Neural progenitor cell (in vitro differentiated cells): Measurements from ENCODE around the gene NDUFAF8. TPM values are rescaled to one million over a fixed set of nuclear protein-coding genes. Genes with fewer than 3 reads are reported as not detected.

Experiments used
- DNase-seq: peaks from one replicate; pipeline ENCODE4 v3.0.0-alpha.2; 2016; ENCODE audit warnings: low spot score
- H2AFZ ChIP-seq: fragments of 200-600 bp; sonication (generic); replicated peaks from 2 replicates; pipeline ENCODE4 v1.6.1; 2016; ENCODE audit warnings: antibody characterized with exemption
- H3F3A ChIP-seq: fragments of 200-600 bp; sonication (generic); 2 replicates; pipeline ENCODE4 v1.6.1; 2016; ENCODE audit warnings: antibody characterized with exemption, low read depth
- H3K27ac ChIP-seq: fragments of 200-600 bp; sonication (generic); 2 replicates; pipeline ENCODE4 v1.5.1; 2016; ENCODE audit warnings: mild to moderate bottlenecking
- H3K27me3 ChIP-seq: fragments of 200-600 bp; sonication (generic); 2 replicates; pipeline ENCODE4 v1.6.1; 2016; ENCODE audit warnings: mild to moderate bottlenecking, moderate library complexity
- H3K36me3 ChIP-seq: fragments of 200-600 bp; sonication (generic); 2 replicates; pipeline ENCODE4 v1.5.1; 2016
- H3K4me1 ChIP-seq: fragments of 200-600 bp; sonication (generic); 2 replicates; pipeline ENCODE4 v1.6.1; 2016; ENCODE audit warnings: mixed run types
- H3K4me2 ChIP-seq: fragments of 200-600 bp; sonication (generic); 2 replicates; pipeline ENCODE4 v1.6.1; 2016
- H3K4me3 ChIP-seq: fragments of 200-600 bp; sonication (generic); 2 replicates; pipeline ENCODE4 v1.5.1; 2016
- H3K79me2 ChIP-seq: fragments of 200-600 bp; sonication (generic); 2 replicates; pipeline ENCODE4 v1.6.1; 2016; ENCODE audit warnings: low read depth
- H3K9ac ChIP-seq: fragments of 200-600 bp; sonication (generic); 2 replicates; pipeline ENCODE4 v1.6.1; 2016
- H3K9me3 ChIP-seq: fragments of 200-600 bp; sonication (generic); 2 replicates; pipeline ENCODE4 v1.5.1; 2016; ENCODE audit warnings: low read depth
- H4K20me1 ChIP-seq: fragments of 200-600 bp; sonication (generic); 2 replicates; pipeline ENCODE4 v1.6.1; 2016; ENCODE audit warnings: low read depth
- H3K27ac Mint-ChIP-seq: 3 replicates; pipeline ENCODE4 v1.8.0; 2021; ENCODE audit warnings: mixed read lengths
- H3K27me3 Mint-ChIP-seq: 2 replicates; pipeline ENCODE4 v1.8.0; 2022; ENCODE audit warnings: low read depth, mild to moderate bottlenecking, inconsistent platforms, moderate library complexity, mixed read lengths; ENCODE audit not compliant: insufficient read depth
- H3K36me3 Mint-ChIP-seq: 3 replicates; pipeline ENCODE4 v1.8.0; 2021; ENCODE audit warnings: mixed read lengths
- H3K4me1 Mint-ChIP-seq: 3 replicates; pipeline ENCODE4 v1.8.0; 2021; ENCODE audit warnings: mixed read lengths
- H3K4me3 Mint-ChIP-seq: 3 replicates; pipeline ENCODE4 v1.8.0; 2021; ENCODE audit warnings: mild to moderate bottlenecking, moderate library complexity, mixed read lengths
- H3K9me3 Mint-ChIP-seq: 3 replicates; pipeline ENCODE4 v1.8.0; 2020; ENCODE audit warnings: mixed read lengths
- CTCF ChIP-seq: fragments of 200-600 bp; sonication (generic); IDR thresholded peaks from 2 replicates; pipeline ENCODE4 v1.5.1; 2017; ENCODE audit warnings: antibody characterized with exemption, mild to moderate bottlenecking
- EZH2 ChIP-seq: fragments of 200-600 bp; sonication (generic); IDR thresholded peaks from 2 replicates; pipeline ENCODE4 v1.6.1; 2017; ENCODE audit warnings: antibody characterized with exemption, mild to moderate bottlenecking, moderate library complexity
- EZH2phosphoT487 ChIP-seq: fragments of 200-600 bp; sonication (generic); IDR thresholded peaks from 2 replicates; pipeline ENCODE4 v1.6.1; 2017; ENCODE audit warnings: antibody characterized with exemption
- total RNA-seq: library from RNA; depleted of rRNA; stranded (reverse); fragments of >200 nt; gene quantifications from 2 replicates; pipeline ENCODE4 v1.2.3, GENCODE V29; 2015; ENCODE audit warnings: low replicate concordance

The NDUFAF8 gene
- total RNA-seq, 1 donor from 2014 or later, result 34.7 TPM

GRCh38 chr17:81259058-81259605, 20.0 kb downstream of the NDUFAF8 start:
- Histone ChIP-seq H2AFZ (no peak overlapping the region), H3K27me3 (no peaks in the 10 kb centered on the region), H3K9me3 (no peaks in the 10 kb centered on the region), H3F3A (peaks cover 13% of the 10 kb centered on the region), H3K27ac (no peak overlapping the region), H3K36me3 (no peaks in the 10 kb centered on the region), H3K79me2 (no peaks in the 10 kb centered on the region), H3K4me2 (no peak overlapping the region), H3K9ac (no peak overlapping the region), H3K4me1 (peaks cover 5% of the 10 kb centered on the region), H4K20me1 (peaks cover 10% of the 10 kb centered on the region), H3K4me3 (no peak overlapping the region)
- H3K9me3 Mint-ChIP-seq, result no peaks in the 10 kb centered on the region
- H3K27me3 Mint-ChIP-seq, result no peaks in the 10 kb centered on the region
- no peak overlapping the region for H3K27ac Mint-ChIP-seq
- H3K4me3 Mint-ChIP-seq, result no peak overlapping the region
- peaks cover 16% of the 10 kb centered on the region for H3K4me1 Mint-ChIP-seq
- TF ChIP-seq CTCF, result no peak
- no peak for TF ChIP-seq EZH2
- TF ChIP-seq EZH2phosphoT487, result no peak
- peaks cover 5% of the 10 kb centered on the region for H3K36me3 Mint-ChIP-seq
- no peak for DNase-seq

- no peak for DNase-seq
- no peak overlapping the region for H3K9ac ChIP-seq
- Mint-ChIP-seq H3K27me3 (no peaks in the 10 kb centered on the region), H3K4me1 (peaks cover 8% of the 10 kb centered on the region), H3K9me3 (no peaks in the 10 kb centered on the region), H3K36me3 (peaks cover 5% of the 10 kb centered on the region), H3K4me3 (no peak overlapping the region), H3K27ac (no peak overlapping the region)
- H3F3A ChIP-seq, result peaks cover 6% of the 10 kb centered on the region
- H3K27ac ChIP-seq, result no peak overlapping the region
- peaks cover 5% of the 10 kb centered on the region for H4K20me1 ChIP-seq
- no peak overlapping the region for H2AFZ ChIP-seq
- TF ChIP-seq CTCF, result no peak
- no peak for TF ChIP-seq EZH2phosphoT487
- no peak for TF ChIP-seq EZH2
- no peaks in the 10 kb centered on the region for H3K27me3 ChIP-seq
- no peaks in the 10 kb centered on the region for H3K79me2 ChIP-seq
- H3K36me3 ChIP-seq, result no peaks in the 10 kb centered on the region
- H3K4me2 ChIP-seq, result no peak overlapping the region
- no peaks in the 10 kb centered on the region for H3K9me3 ChIP-seq
- no peak overlapping the region for H3K4me3 ChIP-seq
- H3K4me1 ChIP-seq, result peaks cover 2% of the 10 kb centered on the region
These were observed 21.1 kb downstream of the NDUFAF8 start for GRCh38 chr17:81260171-81260570.

GRCh38 chr17:81260641-81261040, 21.5 kb downstream of the NDUFAF8 start:
- Histone ChIP-seq H3K4me2 (no peak overlapping the region), H3K9ac (no peak overlapping the region), H3K79me2 (no peaks in the 10 kb centered on the region), H3K36me3 (no peaks in the 10 kb centered on the region), H3K27ac (no peak overlapping the region), H3K4me1 (no peaks in the 10 kb centered on the region), H4K20me1 (no peaks in the 10 kb centered on the region), H2AFZ (no peak overlapping the region), H3F3A (peaks cover under 1% of the 10 kb centered on the region), H3K9me3 (no peaks in the 10 kb centered on the region), H3K27me3 (no peaks in the 10 kb centered on the region), H3K4me3 (no peak overlapping the region)
- Mint-ChIP-seq H3K27ac (no peak overlapping the region), H3K4me1 (peaks cover 4% of the 10 kb centered on the region), H3K36me3 (peaks cover 8% of the 10 kb centered on the region), H3K4me3 (no peak overlapping the region), H3K9me3 (no peaks in the 10 kb centered on the region), H3K27me3 (no peaks in the 10 kb centered on the region)
- TF ChIP-seq CTCF (no peak), EZH2phosphoT487 (no peak), EZH2 (no peak)
- DNase-seq, result no peak
